Measurements from ENCODE around the gene KCNJ6.
"Not testable (repeated sequence)": the region's sequence is repeated elsewhere in the genome, so short reads cannot be mapped to it uniquely, and the experiment has no call there.

- TF ChIP-seq POLR2AphosphoS5, POLR2A, TAF1, SPI1 (IDR thresholded peaks at IDR 0.05; ENCODE audit: low read depth, low read length): not testable (repeated sequence)
These were observed 154.9 kb downstream of the KCNJ6 start for GRCh38 chr21:37761406-37761805.

All from GM12891 (cell line).